PFSK-1 (cell line): ENCODE measurements around the gene BCAS1.

Source experiments
- FOXP2 ChIP-seq: optimal IDR thresholded peaks from 2 replicates; pipeline ENCODE3; 2011; ENCODE audit warnings: borderline replicate concordance, control low read depth, inconsistent platforms; ENCODE audit not compliant: insufficient read depth; ENCODE audit errors: extremely low read length, extremely low read depth
- POLR2AphosphoS5 ChIP-seq: IDR thresholded peaks from 2 replicates; pipeline ENCODE4 v1.6.1; 2012; ENCODE audit warnings: low read depth, mild to moderate bottlenecking, control low read depth, low read length, moderate library complexity
- SIN3A ChIP-seq: IDR thresholded peaks from 2 replicates; pipeline ENCODE4 v1.6.1; 2012; ENCODE audit warnings: mild to moderate bottlenecking, low read length, moderate library complexity, borderline replicate concordance; ENCODE audit not compliant: insufficient read depth
- TAF1 ChIP-seq: IDR thresholded peaks from 2 replicates; pipeline ENCODE4 v1.6.1; 2012; ENCODE audit warnings: low read length, control low read depth, borderline replicate concordance; ENCODE audit not compliant: insufficient read depth
- TF ChIP-seq, protein P1 (sequence below), 2 experiments: IDR thresholded peaks; 2 replicates each; pipeline versions ENCODE4 v1.6.1 to v1.8.0; 2011 to 2012; ENCODE audit warnings: low read depth in 2 of 2, low read length in 2 of 2, control low read depth in 1 of 2, inconsistent platforms in 1 of 2, mild to moderate bottlenecking in 1 of 2, moderate library complexity in 1 of 2; ENCODE audit not compliant: insufficient read depth in 1 of 2

The BCAS1 gene

DNA sequence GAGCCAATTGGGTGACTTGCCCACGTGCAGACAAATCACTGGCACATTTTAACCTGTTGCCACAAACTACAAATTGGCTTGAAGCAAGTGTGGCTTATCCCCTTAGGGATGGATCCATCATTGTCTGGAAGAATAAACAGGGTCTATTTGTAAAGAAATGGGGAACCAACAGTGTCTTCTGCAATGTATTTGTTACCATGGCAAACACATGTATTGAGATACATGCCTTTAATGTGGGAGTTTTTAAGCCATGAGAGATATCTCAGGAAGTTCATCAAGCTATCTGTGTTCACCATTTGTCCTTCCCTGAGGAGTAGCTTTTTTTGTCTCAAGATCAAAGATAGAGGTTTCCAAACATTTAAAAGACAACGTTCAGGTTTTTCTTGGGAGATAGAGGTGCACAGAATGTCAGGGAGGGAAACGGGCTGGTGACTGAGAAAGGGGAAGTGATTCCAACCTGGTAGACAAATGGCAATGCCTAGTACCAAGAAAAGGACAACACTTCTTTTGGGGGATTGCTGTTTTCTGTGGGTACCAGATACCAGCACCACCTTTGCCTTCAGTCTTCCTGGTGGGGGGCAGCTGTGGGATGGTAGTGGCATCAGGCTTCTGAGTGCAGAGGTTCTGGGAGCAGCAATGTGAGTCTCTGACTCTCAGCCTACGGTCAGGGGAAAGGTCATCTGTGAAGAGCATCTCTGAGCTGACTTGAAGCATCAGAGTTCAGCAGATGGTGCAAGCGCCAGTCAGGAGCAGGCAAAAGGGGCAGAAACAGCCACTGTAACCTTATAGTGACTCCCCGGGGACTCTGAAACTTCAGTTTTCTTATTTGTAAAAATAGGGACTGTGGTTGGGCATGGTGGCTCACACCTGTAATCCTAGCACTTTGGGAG, 20.1 kb upstream of the BCAS1 start:
- TF ChIP-seq, protein P1, sequence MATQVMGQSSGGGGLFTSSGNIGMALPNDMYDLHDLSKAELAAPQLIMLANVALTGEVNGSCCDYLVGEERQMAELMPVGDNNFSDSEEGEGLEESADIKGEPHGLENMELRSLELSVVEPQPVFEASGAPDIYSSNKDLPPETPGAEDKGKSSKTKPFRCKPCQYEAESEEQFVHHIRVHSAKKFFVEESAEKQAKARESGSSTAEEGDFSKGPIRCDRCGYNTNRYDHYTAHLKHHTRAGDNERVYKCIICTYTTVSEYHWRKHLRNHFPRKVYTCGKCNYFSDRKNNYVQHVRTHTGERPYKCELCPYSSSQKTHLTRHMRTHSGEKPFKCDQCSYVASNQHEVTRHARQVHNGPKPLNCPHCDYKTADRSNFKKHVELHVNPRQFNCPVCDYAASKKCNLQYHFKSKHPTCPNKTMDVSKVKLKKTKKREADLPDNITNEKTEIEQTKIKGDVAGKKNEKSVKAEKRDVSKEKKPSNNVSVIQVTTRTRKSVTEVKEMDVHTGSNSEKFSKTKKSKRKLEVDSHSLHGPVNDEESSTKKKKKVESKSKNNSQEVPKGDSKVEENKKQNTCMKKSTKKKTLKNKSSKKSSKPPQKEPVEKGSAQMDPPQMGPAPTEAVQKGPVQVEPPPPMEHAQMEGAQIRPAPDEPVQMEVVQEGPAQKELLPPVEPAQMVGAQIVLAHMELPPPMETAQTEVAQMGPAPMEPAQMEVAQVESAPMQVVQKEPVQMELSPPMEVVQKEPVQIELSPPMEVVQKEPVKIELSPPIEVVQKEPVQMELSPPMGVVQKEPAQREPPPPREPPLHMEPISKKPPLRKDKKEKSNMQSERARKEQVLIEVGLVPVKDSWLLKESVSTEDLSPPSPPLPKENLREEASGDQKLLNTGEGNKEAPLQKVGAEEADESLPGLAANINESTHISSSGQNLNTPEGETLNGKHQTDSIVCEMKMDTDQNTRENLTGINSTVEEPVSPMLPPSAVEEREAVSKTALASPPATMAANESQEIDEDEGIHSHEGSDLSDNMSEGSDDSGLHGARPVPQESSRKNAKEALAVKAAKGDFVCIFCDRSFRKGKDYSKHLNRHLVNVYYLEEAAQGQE (IDR thresholded peaks at IDR 0.05; ENCODE audit: insufficient read depth in 1 of 2, low read depth in 2 of 2, low read length in 2 of 2) = no peak
- TF ChIP-seq TAF1 (no peak), SIN3A (no peak), FOXP2 (no peak), POLR2AphosphoS5 (no peak)

DNA sequence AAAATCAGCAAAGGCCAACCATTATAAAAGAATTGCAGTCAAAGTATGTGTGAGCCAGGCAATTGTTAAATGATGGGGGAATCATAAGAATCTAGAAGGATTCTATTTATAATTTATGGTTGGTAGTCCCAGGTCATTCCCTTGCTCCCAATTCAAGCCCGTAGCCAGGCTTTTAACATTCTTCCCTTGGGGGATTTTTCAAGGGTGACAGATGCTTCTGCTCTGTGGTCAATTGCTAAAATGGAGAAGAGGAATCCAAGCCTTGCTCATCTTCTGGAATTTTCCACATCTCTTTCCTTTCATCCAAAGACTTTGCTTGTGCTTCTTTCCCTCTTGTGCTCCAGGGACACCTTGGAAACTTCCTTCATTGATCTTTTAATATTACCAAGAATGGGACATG, 18.0 kb upstream of the BCAS1 start:
- TF ChIP-seq TAF1 = no peak
- no peak for TF ChIP-seq SIN3A
- TF ChIP-seq POLR2AphosphoS5 = no peak
- TF ChIP-seq, protein P1 (IDR thresholded peaks at IDR 0.05; ENCODE audit: insufficient read depth in 1 of 2, low read depth in 2 of 2, low read length in 2 of 2) = no peak
- no peak for TF ChIP-seq FOXP2

DNA sequence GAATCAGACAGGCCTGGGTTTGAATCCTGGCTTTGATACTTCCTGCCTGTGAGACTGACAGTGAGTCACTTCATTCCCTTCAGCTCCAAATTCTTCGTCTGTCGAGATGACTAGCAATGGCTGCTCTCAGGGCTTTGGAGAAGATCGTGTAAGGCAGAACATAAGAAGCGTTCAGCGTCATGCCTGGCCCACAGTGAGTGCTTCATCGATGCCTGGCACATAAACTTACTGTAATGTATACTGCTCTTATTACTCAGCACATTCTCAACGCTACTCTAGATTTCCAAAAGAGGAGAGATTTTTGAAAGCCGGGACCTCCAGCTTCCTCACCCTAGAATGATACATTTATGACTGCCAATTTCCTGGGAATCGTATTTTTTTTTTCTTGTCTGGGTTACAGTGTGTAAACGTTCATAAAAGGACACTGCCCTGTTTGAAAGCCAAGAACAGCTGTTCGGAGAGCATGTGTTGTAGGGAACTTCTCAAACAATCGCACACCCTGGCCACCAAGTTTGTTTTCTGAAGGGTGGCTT, 16.2 kb upstream of the BCAS1 start:
- no peak for TF ChIP-seq TAF1
- TF ChIP-seq, protein P1 (IDR thresholded peaks at IDR 0.05; ENCODE audit: insufficient read depth in 1 of 2, low read depth in 2 of 2, low read length in 2 of 2) = no peak
- no peak for TF ChIP-seq SIN3A
- TF ChIP-seq POLR2AphosphoS5 = no peak
- TF ChIP-seq FOXP2 = no peak

DNA sequence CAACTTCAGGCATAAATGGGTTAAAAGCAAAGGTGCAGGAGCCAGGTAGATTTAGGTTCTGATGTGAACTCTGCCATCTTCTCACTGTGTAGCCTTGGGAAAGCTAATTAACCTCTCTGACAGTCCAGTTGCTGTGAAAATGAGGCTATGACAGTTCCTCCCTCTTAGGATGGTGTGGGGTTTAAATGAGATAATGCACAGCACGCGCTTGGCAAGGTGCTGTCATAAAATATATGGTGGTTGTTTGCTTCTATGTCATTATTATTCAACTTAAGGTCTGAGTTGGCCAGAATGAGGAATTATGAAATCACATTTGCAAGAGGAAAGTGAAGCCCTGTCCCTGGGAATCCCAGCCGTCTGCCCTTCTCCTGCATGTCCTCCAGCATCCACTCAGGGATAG, 15.5 kb upstream of the BCAS1 start:
- TF ChIP-seq FOXP2 (no peak), TAF1 (no peak), POLR2AphosphoS5 (no peak), SIN3A (no peak)
- TF ChIP-seq, protein P1 (IDR thresholded peaks at IDR 0.05; ENCODE audit: insufficient read depth in 1 of 2, low read depth in 2 of 2, low read length in 2 of 2) = no peak
